A549 (cell line): ENCODE results near the gene ARVCF.

ENCODE experiments used
- BHLHE40 ChIP-seq: IDR thresholded peaks from 2 replicates; pipeline ENCODE4 v1.6.1; 2012; ENCODE audit warnings: low read depth, low read length, inconsistent platforms
- CBX8 ChIP-seq: fragments of 200-600 bp; sonication (generic); IDR thresholded peaks from 2 replicates; pipeline ENCODE4 v1.6.1; 2016
- EP300 ChIP-seq, 2 experiments: fragments of >200 bp; sonication (Bioruptor Twin); formaldehyde crosslinking; IDR thresholded peaks; 2 replicates in 1 of 2; 3 replicates in 1 of 2; pipeline ENCODE4 v1.6.1; 2016 to 2017
- MYC ChIP-seq: IDR thresholded peaks from 2 replicates; pipeline ENCODE4 v1.6.1; 2012; ENCODE audit warnings: mild to moderate bottlenecking, inconsistent platforms, low read length, improper control_type of control experiment, borderline replicate concordance
- NR3C1 ChIP-seq: fragments of >200 bp; sonication (Bioruptor Twin); formaldehyde crosslinking; IDR thresholded peaks from 3 replicates; pipeline ENCODE4 v1.6.1; 2017
- POLR2A ChIP-seq: IDR thresholded peaks from 2 replicates; pipeline ENCODE4 v1.6.1; 2012; ENCODE audit warnings: mild to moderate bottlenecking, low read length
- RAD21 ChIP-seq, 2 experiments: fragments of >200 bp in 1 of 2; sonication (Bioruptor Twin) in 1 of 2; formaldehyde crosslinking in 1 of 2; IDR thresholded peaks in 1 of 2; conservative IDR thresholded peaks in 1 of 2; 2 replicates in 1 of 2; 3 replicates in 1 of 2; pipeline ENCODE4 v1.6.1; 2012 to 2018; ENCODE audit warnings: inconsistent platforms in 1 of 2
- ZNF302 ChIP-seq: fragments of 250-450 bp; sonication (Bioruptor Pico); IDR thresholded peaks from 2 replicates; pipeline ENCODE4 v1.9.0; 2021; ENCODE audit warnings: inconsistent platforms, mild to moderate bottlenecking, moderate library complexity
- TF ChIP-seq, protein P1 (sequence below): fragments of >200 bp; sonication (Bioruptor Twin); formaldehyde crosslinking; IDR thresholded peaks from 3 replicates; pipeline ENCODE4 v1.5.1; 2016
- TF ChIP-seq, protein P2 (sequence below): fragments of >200 bp; sonication (Bioruptor Twin); formaldehyde crosslinking; IDR thresholded peaks from 3 replicates; pipeline ENCODE4 v1.6.1; 2016
- TF ChIP-seq, protein P3 (sequence below): IDR thresholded peaks from 2 replicates; pipeline ENCODE4 v1.6.1; 2012

DNA sequence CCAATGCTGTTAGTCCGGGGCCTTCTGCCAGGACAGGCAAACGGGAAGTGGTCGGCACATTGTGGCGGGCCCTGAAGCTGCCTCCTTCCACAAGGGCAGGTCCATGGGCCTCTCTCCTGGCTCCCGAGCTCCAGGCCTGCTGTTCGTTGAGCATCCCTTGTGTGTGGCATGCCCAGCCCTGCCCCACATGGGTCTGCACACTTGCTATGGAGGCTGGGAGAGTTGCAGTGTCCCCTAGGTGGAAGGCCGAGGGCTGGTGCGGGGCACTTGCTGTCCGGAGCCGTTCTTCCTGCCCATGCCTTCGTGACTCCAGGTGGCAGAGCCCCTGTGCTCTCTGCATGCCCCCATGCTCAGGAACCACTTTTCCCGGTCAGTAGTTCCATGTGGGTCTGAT is 37.4 kb upstream of the ARVCF start:
- TF ChIP-seq, protein P1, sequence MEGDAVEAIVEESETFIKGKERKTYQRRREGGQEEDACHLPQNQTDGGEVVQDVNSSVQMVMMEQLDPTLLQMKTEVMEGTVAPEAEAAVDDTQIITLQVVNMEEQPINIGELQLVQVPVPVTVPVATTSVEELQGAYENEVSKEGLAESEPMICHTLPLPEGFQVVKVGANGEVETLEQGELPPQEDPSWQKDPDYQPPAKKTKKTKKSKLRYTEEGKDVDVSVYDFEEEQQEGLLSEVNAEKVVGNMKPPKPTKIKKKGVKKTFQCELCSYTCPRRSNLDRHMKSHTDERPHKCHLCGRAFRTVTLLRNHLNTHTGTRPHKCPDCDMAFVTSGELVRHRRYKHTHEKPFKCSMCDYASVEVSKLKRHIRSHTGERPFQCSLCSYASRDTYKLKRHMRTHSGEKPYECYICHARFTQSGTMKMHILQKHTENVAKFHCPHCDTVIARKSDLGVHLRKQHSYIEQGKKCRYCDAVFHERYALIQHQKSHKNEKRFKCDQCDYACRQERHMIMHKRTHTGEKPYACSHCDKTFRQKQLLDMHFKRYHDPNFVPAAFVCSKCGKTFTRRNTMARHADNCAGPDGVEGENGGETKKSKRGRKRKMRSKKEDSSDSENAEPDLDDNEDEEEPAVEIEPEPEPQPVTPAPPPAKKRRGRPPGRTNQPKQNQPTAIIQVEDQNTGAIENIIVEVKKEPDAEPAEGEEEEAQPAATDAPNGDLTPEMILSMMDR, result no peak
- TF ChIP-seq POLR2A, result no peak
- no peak for TF ChIP-seq EP300 (IDR thresholded peaks at IDR 0.05)
- TF ChIP-seq NR3C1, result no peak
- TF ChIP-seq CBX8, result no peak
- no peak for TF ChIP-seq MYC
- no peak for TF ChIP-seq ZNF302 (CRISPR knock-in tag)
- TF ChIP-seq, protein P2, sequence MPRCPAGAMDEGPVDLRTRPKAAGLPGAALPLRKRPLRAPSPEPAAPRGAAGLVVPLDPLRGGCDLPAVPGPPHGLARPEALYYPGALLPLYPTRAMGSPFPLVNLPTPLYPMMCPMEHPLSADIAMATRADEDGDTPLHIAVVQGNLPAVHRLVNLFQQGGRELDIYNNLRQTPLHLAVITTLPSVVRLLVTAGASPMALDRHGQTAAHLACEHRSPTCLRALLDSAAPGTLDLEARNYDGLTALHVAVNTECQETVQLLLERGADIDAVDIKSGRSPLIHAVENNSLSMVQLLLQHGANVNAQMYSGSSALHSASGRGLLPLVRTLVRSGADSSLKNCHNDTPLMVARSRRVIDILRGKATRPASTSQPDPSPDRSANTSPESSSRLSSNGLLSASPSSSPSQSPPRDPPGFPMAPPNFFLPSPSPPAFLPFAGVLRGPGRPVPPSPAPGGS, result no peak
- TF ChIP-seq BHLHE40, result no peak
- TF ChIP-seq, protein P3, sequence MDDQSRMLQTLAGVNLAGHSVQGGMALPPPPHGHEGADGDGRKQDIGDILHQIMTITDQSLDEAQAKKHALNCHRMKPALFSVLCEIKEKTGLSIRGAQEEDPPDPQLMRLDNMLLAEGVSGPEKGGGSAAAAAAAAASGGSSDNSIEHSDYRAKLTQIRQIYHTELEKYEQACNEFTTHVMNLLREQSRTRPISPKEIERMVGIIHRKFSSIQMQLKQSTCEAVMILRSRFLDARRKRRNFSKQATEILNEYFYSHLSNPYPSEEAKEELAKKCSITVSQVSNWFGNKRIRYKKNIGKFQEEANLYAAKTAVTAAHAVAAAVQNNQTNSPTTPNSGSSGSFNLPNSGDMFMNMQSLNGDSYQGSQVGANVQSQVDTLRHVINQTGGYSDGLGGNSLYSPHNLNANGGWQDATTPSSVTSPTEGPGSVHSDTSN, result no peak
- TF ChIP-seq RAD21 (conservative IDR thresholded peaks at IDR 0.05 in 1 of 2, IDR thresholded peaks at IDR 0.05 in 1 of 2), result no peak
